ENCODE data around the gene MRPS31.

Gene MRPS31

GRCh38 chr13:40801255-40802217 lies 30.5 kb upstream of the MRPS31 start:
- Histone ChIP-seq H3K4me3 (ENCODE audit: low read length) (no peak overlapping the region), H3K4me1 (ENCODE audit: insufficient read depth, low read length) (no peaks in the 10 kb centered on the region), H3K27me3 (ENCODE audit: insufficient read depth, low read length) (no peaks in the 10 kb centered on the region), H3K27ac (ENCODE audit: low read length) (no peak overlapping the region), H3K36me3 (ENCODE audit: insufficient read depth, low read depth, low read length) (peaks cover 60% of the 10 kb centered on the region), H3K9ac (ENCODE audit: low read depth, low read length) (no peak overlapping the region), H3K9me3 (ENCODE audit: insufficient read depth, low read depth, low read length) (no peaks in the 10 kb centered on the region)

GRCh38 chr13:40800559-40800958 lies 29.6 kb upstream of the MRPS31 start:
- H3K4me3 ChIP-seq (ENCODE audit: low read length), result no peak overlapping the region
- no peaks in the 10 kb centered on the region for H3K4me1 ChIP-seq (ENCODE audit: insufficient read depth, low read length)
- no peak overlapping the region for H3K27ac ChIP-seq (ENCODE audit: low read length)
- no peak overlapping the region for H3K9ac ChIP-seq (ENCODE audit: low read depth, low read length)
- no peaks in the 10 kb centered on the region for H3K27me3 ChIP-seq (ENCODE audit: insufficient read depth, low read length)
- no peaks in the 10 kb centered on the region for H3K9me3 ChIP-seq (ENCODE audit: insufficient read depth, low read depth, low read length)
- peaks cover 57% of the 10 kb centered on the region for H3K36me3 ChIP-seq (ENCODE audit: insufficient read depth, low read depth, low read length)

GRCh38 chr13:40799508-40799907 lies 28.5 kb upstream of the MRPS31 start:
- Histone ChIP-seq H3K9me3 (ENCODE audit: insufficient read depth, low read depth, low read length) (no peaks in the 10 kb centered on the region), H3K9ac (ENCODE audit: low read depth, low read length) (no peak overlapping the region), H3K4me1 (ENCODE audit: insufficient read depth, low read length) (no peaks in the 10 kb centered on the region), H3K36me3 (ENCODE audit: insufficient read depth, low read depth, low read length) (peaks cover 53% of the 10 kb centered on the region), H3K4me3 (ENCODE audit: low read length) (no peak overlapping the region), H3K27ac (ENCODE audit: low read length) (no peak overlapping the region), H3K27me3 (ENCODE audit: insufficient read depth, low read length) (no peaks in the 10 kb centered on the region)

- Histone ChIP-seq H3K27me3 (ENCODE audit: insufficient read depth, low read length) (no peaks in the 10 kb centered on the region), H3K36me3 (ENCODE audit: insufficient read depth, low read depth, low read length) (peaks cover 58% of the 10 kb centered on the region), H3K4me3 (ENCODE audit: low read length) (no peak overlapping the region), H3K9ac (ENCODE audit: low read depth, low read length) (no peak overlapping the region), H3K9me3 (ENCODE audit: insufficient read depth, low read depth, low read length) (no peaks in the 10 kb centered on the region), H3K27ac (ENCODE audit: low read length) (no peak overlapping the region), H3K4me1 (ENCODE audit: insufficient read depth, low read length) (no peaks in the 10 kb centered on the region)
Observed at GRCh38 chr13:40798380-40798779, 27.4 kb upstream of the MRPS31 start.

GRCh38 chr13:40796649-40797048 lies 25.7 kb upstream of the MRPS31 start:
- H3K27me3 ChIP-seq (ENCODE audit: insufficient read depth, low read length), result no peaks in the 10 kb centered on the region
- no peak overlapping the region for H3K4me3 ChIP-seq (ENCODE audit: low read length)
- no peaks in the 10 kb centered on the region for H3K9me3 ChIP-seq (ENCODE audit: insufficient read depth, low read depth, low read length)
- no peak overlapping the region for H3K9ac ChIP-seq (ENCODE audit: low read depth, low read length)
- no peaks in the 10 kb centered on the region for H3K4me1 ChIP-seq (ENCODE audit: insufficient read depth, low read length)
- H3K27ac ChIP-seq (ENCODE audit: low read length), result no peak overlapping the region
- peaks cover 51% of the 10 kb centered on the region for H3K36me3 ChIP-seq (ENCODE audit: insufficient read depth, low read depth, low read length)

- Histone ChIP-seq H3K9me3 (ENCODE audit: insufficient read depth, low read depth, low read length) (no peaks in the 10 kb centered on the region), H3K9ac (ENCODE audit: low read depth, low read length) (no peak overlapping the region), H3K4me3 (ENCODE audit: low read length) (no peak overlapping the region), H3K36me3 (ENCODE audit: insufficient read depth, low read depth, low read length) (peaks cover 44% of the 10 kb centered on the region), H3K27me3 (ENCODE audit: insufficient read depth, low read length) (no peaks in the 10 kb centered on the region), H3K4me1 (ENCODE audit: insufficient read depth, low read length) (no peaks in the 10 kb centered on the region), H3K27ac (ENCODE audit: low read length) (no peak overlapping the region)
Observed at GRCh38 chr13:40794414-40795368, 23.7 kb upstream of the MRPS31 start.

GRCh38 chr13:40793339-40793738 lies 22.3 kb upstream of the MRPS31 start:
- no peak overlapping the region for H3K27ac ChIP-seq (ENCODE audit: low read length)
- no peaks in the 10 kb centered on the region for H3K9me3 ChIP-seq (ENCODE audit: insufficient read depth, low read depth, low read length)
- no peak overlapping the region for H3K9ac ChIP-seq (ENCODE audit: low read depth, low read length)
- no peak overlapping the region for H3K4me3 ChIP-seq (ENCODE audit: low read length)
- H3K4me1 ChIP-seq (ENCODE audit: insufficient read depth, low read length), result no peaks in the 10 kb centered on the region
- peaks cover 31% of the 10 kb centered on the region for H3K36me3 ChIP-seq (ENCODE audit: insufficient read depth, low read depth, low read length)
- H3K27me3 ChIP-seq (ENCODE audit: insufficient read depth, low read length), result no peaks in the 10 kb centered on the region

GRCh38 chr13:40792284-40793051 lies 21.5 kb upstream of the MRPS31 start:
- H3K9ac ChIP-seq (ENCODE audit: low read depth, low read length), result no peak overlapping the region
- peaks cover 26% of the 10 kb centered on the region for H3K36me3 ChIP-seq (ENCODE audit: insufficient read depth, low read depth, low read length)
- H3K4me1 ChIP-seq (ENCODE audit: insufficient read depth, low read length), result no peaks in the 10 kb centered on the region
- H3K4me3 ChIP-seq (ENCODE audit: low read length), result no peak overlapping the region
- H3K27ac ChIP-seq (ENCODE audit: low read length), result no peak overlapping the region
- H3K27me3 ChIP-seq (ENCODE audit: insufficient read depth, low read length), result no peaks in the 10 kb centered on the region
- no peaks in the 10 kb centered on the region for H3K9me3 ChIP-seq (ENCODE audit: insufficient read depth, low read depth, low read length)

- no peaks in the 10 kb centered on the region for H3K4me1 ChIP-seq (ENCODE audit: insufficient read depth, low read length)
- H3K4me3 ChIP-seq (ENCODE audit: low read length), result peak overlapping the region; percentile 86
- no peaks in the 10 kb centered on the region for H3K27me3 ChIP-seq (ENCODE audit: insufficient read depth, low read length)
- H3K9me3 ChIP-seq (ENCODE audit: insufficient read depth, low read depth, low read length), result no peaks in the 10 kb centered on the region
- peaks cover 13% of the 10 kb centered on the region for H3K36me3 ChIP-seq (ENCODE audit: insufficient read depth, low read depth, low read length)
- peak overlapping the region; percentile 2 for H3K27ac ChIP-seq (ENCODE audit: low read length)
- H3K9ac ChIP-seq (ENCODE audit: low read depth, low read length), result peak overlapping the region; percentile 74; the same call in 1 of the 2 replicates
Observed at GRCh38 chr13:40790154-40790616, 19.2 kb upstream of the MRPS31 start.

GRCh38 chr13:40789275-40790153 lies 18.5 kb upstream of the MRPS31 start, which contains the start of gene SLC25A15:
TSS of gene SLC25A15 (plus strand) at chr13:40789611. CDS start at chr13:40793227, 3,616 bp downstream.
- Histone ChIP-seq H3K27ac (ENCODE audit: low read length) (peak within 1 kb of the TSS; percentile 2), H3K9ac (ENCODE audit: low read depth, low read length) (peak within 1 kb of the TSS; percentile 76; the same call in 1 of the 2 replicates), H3K4me1 (ENCODE audit: insufficient read depth, low read length) (no peaks in the 10 kb centered on the region), H3K27me3 (ENCODE audit: insufficient read depth, low read length) (no peaks in the 10 kb centered on the region), H3K9me3 (ENCODE audit: insufficient read depth, low read depth, low read length) (no peaks in the 10 kb centered on the region), H3K4me3 (ENCODE audit: low read length) (peak within 1 kb of the TSS; percentile 86), H3K36me3 (ENCODE audit: insufficient read depth, low read depth, low read length) (peaks cover 9% of the 10 kb centered on the region)
